K562 (cell line): ENCODE data around the gene LRMDA. TPM values are rescaled to one million over a fixed set of nuclear protein-coding genes. Genes with fewer than 3 reads are reported as not detected.

Experiments
- ATAC-seq: fragments of 200-7000 bp; cut with Tn5 transposase; 3 replicates; pipeline ENCODE4 v1.9.1; 2020; ENCODE audit warnings: moderate library complexity
- BruUV-seq: library from RNA; stranded (reverse); fragments of 400-500 nt; replicated peaks from 2 replicates; lab custom pipeline; 2021; lab: Mats Ljungman, UMichigan
- CTCF ChIA-PET: fragments of 300-600 bp; formaldehyde crosslinking; extraction: SDS; loops from one replicate; lab custom pipeline; 2021; ENCODE audit warnings: low intra/inter-chr PET ratio; lab: Yijun Ruan, JAX
- POLR2A ChIA-PET: fragments of 300-600, 350-650 bp; sonication (Branson Sonifier 250); formaldehyde crosslinking; extraction: SDS; loops from one replicate; lab custom pipeline; 2021; ENCODE audit warnings: antibody characterized with exemption, inconsistent platforms; lab: Yijun Ruan, JAX
- DNase-seq, 4 experiments: peaks; one replicate each; pipeline versions ENCODE4 v3.0.0 to v3.0.0-alpha.2; 2011 to 2018; ENCODE audit warnings: low spot score in 3 of 4, mixed read lengths in 3 of 4; ENCODE audit errors: extremely low read depth in 1 of 4
- FAIRE-seq: peaks from 2 replicates; lab custom pipeline; 2011; peaks lifted over from hg19 to GRCh38; lab: Jason Lieb, UNC
- H2AFZ ChIP-seq: 2 replicates; pipeline ENCODE4 v1.6.0; 2011; ENCODE audit warnings: low read depth, low read length, control low read depth, inconsistent platforms
- H3K27ac ChIP-seq: fragments of 200-600 bp; 3 replicates; pipeline ENCODE4 v1.8.0; 2011; ENCODE audit warnings: low read depth, mild to moderate bottlenecking, control low read depth, inconsistent platforms, low read length, moderate library complexity, mixed read lengths; ENCODE audit errors: extremely low read depth
- H3K27me3 ChIP-seq, 2 experiments: fragments of 300-600 bp in 1 of 2; 2 replicates in 1 of 2; 3 replicates in 1 of 2; pipeline versions ENCODE4 v1.6.0 to v1.8.0; 2011; ENCODE audit warnings: inconsistent platforms in 2 of 2, low read length in 2 of 2, mild to moderate bottlenecking in 1 of 2, mixed read lengths in 1 of 2, moderate library complexity in 1 of 2; ENCODE audit not compliant: control insufficient read depth in 2 of 2, insufficient read depth in 2 of 2
- H3K36me3 ChIP-seq: fragments of 300-600 bp; 3 replicates; pipeline ENCODE4 v1.8.0; 2011; ENCODE audit warnings: mild to moderate bottlenecking, low read length, inconsistent platforms; ENCODE audit not compliant: control insufficient read depth, insufficient read depth
- H3K4me1 ChIP-seq, 2 experiments: fragments of 200-600 bp in 1 of 2; replicated peaks in 1 of 2; 2 replicates in 1 of 2; 3 replicates in 1 of 2; pipeline versions ENCODE4 v1.5.1 to v1.8.0; 2011; ENCODE audit warnings: inconsistent platforms in 2 of 2, low read length in 2 of 2, mild to moderate bottlenecking in 1 of 2, mixed read lengths in 1 of 2, moderate library complexity in 1 of 2; ENCODE audit not compliant: control insufficient read depth in 2 of 2, insufficient read depth in 2 of 2
- H3K4me2 ChIP-seq: 2 replicates; pipeline ENCODE4 v1.6.1; 2011; ENCODE audit warnings: low read length, control low read depth, inconsistent platforms, mixed read lengths; ENCODE audit not compliant: insufficient read depth
- H3K4me3 ChIP-seq: fragments of 200-600 bp; sonication (generic), shearing (Covaris generic); 2 replicates; pipeline ENCODE4 v1.5.1; 2016; ENCODE audit warnings: control low read depth, inconsistent platforms
- H3K79me2 ChIP-seq: fragments of 200-600 bp; 3 replicates; pipeline ENCODE4 v1.8.0; 2011; ENCODE audit warnings: low read length, inconsistent platforms; ENCODE audit not compliant: control insufficient read depth, insufficient read depth
- H3K9ac ChIP-seq, 2 experiments: 2 replicates each; pipeline versions ENCODE4 v1.6.0 to v1.6.1; 2011; ENCODE audit warnings: low read depth in 2 of 2, low read length in 2 of 2, control low read depth in 1 of 2, inconsistent platforms in 1 of 2, mild to moderate bottlenecking in 1 of 2, mixed read lengths in 1 of 2; ENCODE audit not compliant: insufficient read depth in 1 of 2
- H3K9me1 ChIP-seq: one replicate; pipeline ENCODE4 v1.6.0; 2011; ENCODE audit warnings: inconsistent platforms, mild to moderate bottlenecking, low read length, moderate library complexity; ENCODE audit not compliant: control insufficient read depth, insufficient read depth
- H3K9me3 ChIP-seq: replicated peaks from 2 replicates; pipeline ENCODE4 v1.5.1; 2011; ENCODE audit warnings: low read depth, low read length, inconsistent platforms; ENCODE audit not compliant: control insufficient read depth, insufficient read depth
- H4K20me1 ChIP-seq: replicated peaks from 2 replicates; pipeline ENCODE4 v1.6.1; 2011; ENCODE audit warnings: low read length, inconsistent platforms, mixed read lengths; ENCODE audit not compliant: control insufficient read depth, insufficient read depth
- CBX2 ChIP-seq: fragments of 200-600 bp; sonication (generic); IDR thresholded peaks from one replicate; pipeline ENCODE4 v1.6.1; 2012; ENCODE audit warnings: mild to moderate bottlenecking, low read length, inconsistent platforms; ENCODE audit not compliant: insufficient read depth, poor library complexity, severe bottlenecking
- EZH2 ChIP-seq: IDR thresholded peaks from 2 replicates; pipeline ENCODE4 v1.6.1; 2012; ENCODE audit warnings: low read depth, mild to moderate bottlenecking, inconsistent platforms, low read length, borderline replicate concordance
- GABPB2 ChIP-seq: fragments of 250-450 bp; sonication (Bioruptor Pico); conservative IDR thresholded peaks from 2 replicates; pipeline ENCODE4 v1.5.1; 2021; ENCODE audit warnings: mild to moderate bottlenecking
- KAT8 ChIP-seq: fragments of 450-650 bp; IDR thresholded peaks from 2 replicates; pipeline ENCODE4 v1.6.1; 2016; ENCODE audit warnings: low read depth, mild to moderate bottlenecking
- MCM5 ChIP-seq: fragments of 450-650 bp; IDR thresholded peaks from 2 replicates; pipeline ENCODE4 v1.6.1; 2016; ENCODE audit warnings: low read depth
- NCOA2 ChIP-seq, 2 experiments: fragments of 450-650 bp; IDR thresholded peaks; 2 replicates each; pipeline ENCODE4 v1.6.1; 2018; ENCODE audit warnings: mild to moderate bottlenecking in 2 of 2, moderate library complexity in 1 of 2; ENCODE audit not compliant: partially characterized antibody in 2 of 2
- NFXL1 ChIP-seq: fragments of 450-650 bp; formaldehyde crosslinking; IDR thresholded peaks from 2 replicates; pipeline ENCODE4 v1.4.0; 2021; ENCODE audit warnings: mild to moderate bottlenecking
- SETDB1 ChIP-seq: IDR thresholded peaks from one replicate; pipeline ENCODE4 v1.6.1; 2012; ENCODE audit warnings: low read length, control low read depth, inconsistent platforms
- SIN3A ChIP-seq, 2 experiments: fragments of 150-350 bp in 1 of 2; IDR thresholded peaks; 2 replicates each; pipeline ENCODE4 v1.6.1; 2011 to 2016; ENCODE audit warnings: borderline replicate concordance in 2 of 2, low read depth in 2 of 2, low read length in 2 of 2, mild to moderate bottlenecking in 2 of 2, moderate library complexity in 2 of 2; ENCODE audit not compliant: control insufficient read depth in 1 of 2
- SMARCA5 ChIP-seq: fragments of 450-650 bp; IDR thresholded peaks from 2 replicates; pipeline ENCODE4 v1.6.1; 2016
- ZNF12 ChIP-seq: sonication (generic); formaldehyde crosslinking; IDR thresholded peaks from 2 replicates; pipeline ENCODE4 v1.4.0; 2020; ENCODE audit warnings: mild to moderate bottlenecking, missing genetic modification reagents
- ZNF224 ChIP-seq: sonication (generic); formaldehyde crosslinking; IDR thresholded peaks from 2 replicates; pipeline ENCODE4 v1.8.0; 2022; ENCODE audit warnings: mild to moderate bottlenecking, missing genetic modification reagents
- ZNF23 ChIP-seq: fragments of 250-450 bp; sonication (Bioruptor Pico); IDR thresholded peaks from 2 replicates; pipeline ENCODE4 v1.4.0; 2020; ENCODE audit warnings: mild to moderate bottlenecking
- ZNF232 ChIP-seq: sonication (generic); formaldehyde crosslinking; IDR thresholded peaks from 2 replicates; pipeline ENCODE4 v1.8.0; 2022; ENCODE audit warnings: mild to moderate bottlenecking, missing genetic modification reagents
- ZNF57 ChIP-seq: fragments of 450-650 bp; formaldehyde crosslinking; IDR thresholded peaks from 2 replicates; pipeline ENCODE4 v1.4.0; 2020; ENCODE audit warnings: mild to moderate bottlenecking, moderate library complexity
- WGBS: fragments of 100-300 bp; shearing (Covaris generic); methylation state at CpG from one replicate; pipeline ENCODE4 v1.1.6; 2016; ENCODE audit warnings: low coverage, mixed read lengths; ENCODE audit not compliant: insufficient coverage; ENCODE audit errors: missing lambda C conversion rate; 5-methylcytosine and 5-hydroxymethylcytosine counted together
- in situ Hi-C: fragments of 300-500 bp; cut with MboI; formaldehyde crosslinking; loops from 4 replicates; pipeline ENCODE4 v1.15.0; 2018; ENCODE audit warnings: inconsistent platforms, mixed read lengths
- intact Hi-C: fragments of 100-400 bp; cut with micrococcal nuclease; formaldehyde crosslinking; loops from 2 replicates; pipeline ENCODE4 v1.14.2; 2022
- polyA plus RNA-seq, 8 experiments: library from polyadenylated mRNA; depleted of rRNA in 4 of 8; stranded (reverse) in 5 of 8; unstranded in 3 of 8; fragments of >200 nt; fragmentation: Nextera tagmentation in 2 of 8; fragmentation: Illumina TruSeq in 1 of 8; extraction: Ambion mirVana in 2 of 8; extraction: Trizol in 1 of 8; gene quantifications; 2 replicates each; pipeline versions ENCODE4 v1.2.1 to v1.2.3, GENCODE V29; 2011 to 2014; ENCODE audit warnings: inconsistent platforms in 1 of 8, missing spikeins in 1 of 8
- total RNA-seq, 7 experiments: library from RNA; depleted of rRNA in 6 of 7; stranded (reverse); fragments of >200 nt in 6 of 7; fragmentation: Illumina TruSeq in 2 of 7; extraction: Trizol in 2 of 7; gene quantifications; 2 replicates each; pipeline versions ENCODE4 v1.2.1 to v1.2.3, GENCODE V29; 2011 to 2021; ENCODE audit warnings: low replicate concordance in 1 of 7
- TF ChIP-seq, protein P1 (sequence below): sonication (generic); formaldehyde crosslinking; IDR thresholded peaks from 2 replicates; pipeline ENCODE4 v1.8.0; 2023; ENCODE audit warnings: mild to moderate bottlenecking, missing genetic modification reagents
- TF ChIP-seq, protein P2 (sequence below): fragments of 250-450 bp; sonication (Bioruptor Pico); IDR thresholded peaks from 2 replicates; pipeline ENCODE4 v1.5.0; 2021
- TF ChIP-seq, protein P3 (sequence below): fragments of 450-650 bp; IDR thresholded peaks from 2 replicates; pipeline ENCODE4 v1.7.0; 2016; ENCODE audit warnings: borderline replicate concordance
- TF ChIP-seq, protein P4 (sequence below): fragments of 250-450 bp; sonication (Bioruptor Pico); IDR thresholded peaks from 2 replicates; pipeline ENCODE4 v1.8.0; 2021; ENCODE audit warnings: borderline replicate concordance, mild to moderate bottlenecking, moderate library complexity; ENCODE audit not compliant: poor library complexity, severe bottlenecking

Gene LRMDA
- total and polyA plus RNA-seq, 9 of the 15 experiments (the other 6 are each of a cell fraction or from before 2014, with no cell fraction given), result 0.25 TPM; not detected in 8

DNA sequence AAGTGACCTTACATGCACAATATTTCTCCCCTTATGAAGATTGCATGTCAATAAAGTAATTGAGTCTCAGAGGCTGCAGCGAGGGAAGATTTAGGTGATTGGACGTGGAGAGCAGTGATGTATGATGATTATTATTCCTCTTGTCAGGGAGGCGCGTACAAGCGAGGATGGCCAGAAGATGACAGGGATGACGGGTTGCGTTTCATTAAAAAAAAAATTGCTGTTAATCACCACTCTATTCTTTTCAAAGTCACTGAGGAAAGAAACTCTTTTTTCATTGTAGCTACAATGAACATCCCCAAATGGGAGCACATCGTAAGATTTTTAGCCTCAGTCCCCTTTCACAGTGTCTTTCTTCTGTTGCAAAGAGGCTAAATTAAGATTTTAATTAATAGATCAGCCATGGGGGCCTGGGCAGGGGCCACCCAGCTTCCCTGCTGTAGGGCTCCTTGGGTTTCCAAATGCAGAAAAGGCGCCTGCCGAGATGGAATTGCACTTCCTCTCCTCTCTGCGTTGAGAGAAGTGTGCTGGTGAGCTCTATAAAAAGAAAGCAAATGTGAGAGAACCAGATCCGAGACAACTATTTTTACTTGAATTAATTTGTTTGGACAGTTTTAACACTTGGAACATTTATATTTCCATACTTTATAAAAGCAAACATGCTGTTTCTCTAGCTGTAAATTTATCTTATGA is 998.1 kb downstream of the LRMDA start:
- no peak overlapping the region for H3K9ac ChIP-seq
- intact Hi-C loops (no loop called here), in situ Hi-C loops (no loop called here)
- BruUV-seq, result no TSS peak
- no peaks in the 10 kb centered on the region for H3K36me3 ChIP-seq
- no peak overlapping the region for H2AFZ ChIP-seq
- ChIA-PET POLR2A (no interaction called here), CTCF (interaction anchor here (0.7 kb wide), 1 partner anchor 497 kb away, joined by 4 read pairs; no protein-coding TSS in a partner anchor)
- no peak overlapping the region for H3K27ac ChIP-seq
- WGBS, result under 1% methylated on average over 12 of the region's 12 CpGs
- no peaks in the 10 kb centered on the region for H3K9me3 ChIP-seq
- DNase-seq (no peak), FAIRE-seq (no peak), ATAC-seq (no peak)
- H3K79me2 ChIP-seq, result no peaks in the 10 kb centered on the region
- H3K4me3 ChIP-seq, result no peak overlapping the region
- H3K27me3 ChIP-seq, result no peaks in the 10 kb centered on the region
- no peak overlapping the region for H3K4me2 ChIP-seq
- H3K9me1 ChIP-seq, result no peaks in the 10 kb centered on the region
- no peaks in the 10 kb centered on the region for H3K4me1 ChIP-seq
- no peaks in the 10 kb centered on the region for H4K20me1 ChIP-seq
- TF ChIP-seq SETDB1 (no peak), ZNF232 (CRISPR knock-in tag) (no peak), ZNF224 (CRISPR knock-in tag) (no peak), KAT8 (no peak), NCOA2 (IDR thresholded peaks at IDR 0.05; ENCODE audit: partially characterized antibody in 2 of 2) (no peak), MCM5 (no peak), GABPB2 (CRISPR knock-in tag) (no peak), EZH2 (no peak), SMARCA5 (no peak), ZNF23 (no peak), ZNF57 (CRISPR knock-in tag) (no peak), SIN3A (IDR thresholded peaks at IDR 0.05; ENCODE audit: borderline replicate concordance in 2 of 2, control insufficient read depth in 1 of 2, low read depth in 2 of 2, low read length in 2 of 2) (no peak), CBX2 (no peak), NFXL1 (CRISPR knock-in tag) (no peak), ZNF12 (CRISPR knock-in tag) (no peak)
- TF ChIP-seq, protein P1, sequence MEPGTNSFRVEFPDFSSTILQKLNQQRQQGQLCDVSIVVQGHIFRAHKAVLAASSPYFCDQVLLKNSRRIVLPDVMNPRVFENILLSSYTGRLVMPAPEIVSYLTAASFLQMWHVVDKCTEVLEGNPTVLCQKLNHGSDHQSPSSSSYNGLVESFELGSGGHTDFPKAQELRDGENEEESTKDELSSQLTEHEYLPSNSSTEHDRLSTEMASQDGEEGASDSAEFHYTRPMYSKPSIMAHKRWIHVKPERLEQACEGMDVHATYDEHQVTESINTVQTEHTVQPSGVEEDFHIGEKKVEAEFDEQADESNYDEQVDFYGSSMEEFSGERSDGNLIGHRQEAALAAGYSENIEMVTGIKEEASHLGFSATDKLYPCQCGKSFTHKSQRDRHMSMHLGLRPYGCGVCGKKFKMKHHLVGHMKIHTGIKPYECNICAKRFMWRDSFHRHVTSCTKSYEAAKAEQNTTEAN, result no peak
- TF ChIP-seq, protein P2, sequence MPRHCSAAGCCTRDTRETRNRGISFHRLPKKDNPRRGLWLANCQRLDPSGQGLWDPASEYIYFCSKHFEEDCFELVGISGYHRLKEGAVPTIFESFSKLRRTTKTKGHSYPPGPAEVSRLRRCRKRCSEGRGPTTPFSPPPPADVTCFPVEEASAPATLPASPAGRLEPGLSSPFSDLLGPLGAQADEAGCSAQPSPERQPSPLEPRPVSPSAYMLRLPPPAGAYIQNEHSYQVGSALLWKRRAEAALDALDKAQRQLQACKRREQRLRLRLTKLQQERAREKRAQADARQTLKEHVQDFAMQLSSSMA (CRISPR knock-in tag), result no peak
- TF ChIP-seq, protein P3, sequence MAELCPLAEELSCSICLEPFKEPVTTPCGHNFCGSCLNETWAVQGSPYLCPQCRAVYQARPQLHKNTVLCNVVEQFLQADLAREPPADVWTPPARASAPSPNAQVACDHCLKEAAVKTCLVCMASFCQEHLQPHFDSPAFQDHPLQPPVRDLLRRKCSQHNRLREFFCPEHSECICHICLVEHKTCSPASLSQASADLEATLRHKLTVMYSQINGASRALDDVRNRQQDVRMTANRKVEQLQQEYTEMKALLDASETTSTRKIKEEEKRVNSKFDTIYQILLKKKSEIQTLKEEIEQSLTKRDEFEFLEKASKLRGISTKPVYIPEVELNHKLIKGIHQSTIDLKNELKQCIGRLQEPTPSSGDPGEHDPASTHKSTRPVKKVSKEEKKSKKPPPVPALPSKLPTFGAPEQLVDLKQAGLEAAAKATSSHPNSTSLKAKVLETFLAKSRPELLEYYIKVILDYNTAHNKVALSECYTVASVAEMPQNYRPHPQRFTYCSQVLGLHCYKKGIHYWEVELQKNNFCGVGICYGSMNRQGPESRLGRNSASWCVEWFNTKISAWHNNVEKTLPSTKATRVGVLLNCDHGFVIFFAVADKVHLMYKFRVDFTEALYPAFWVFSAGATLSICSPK, result no peak
- TF ChIP-seq, protein P4, sequence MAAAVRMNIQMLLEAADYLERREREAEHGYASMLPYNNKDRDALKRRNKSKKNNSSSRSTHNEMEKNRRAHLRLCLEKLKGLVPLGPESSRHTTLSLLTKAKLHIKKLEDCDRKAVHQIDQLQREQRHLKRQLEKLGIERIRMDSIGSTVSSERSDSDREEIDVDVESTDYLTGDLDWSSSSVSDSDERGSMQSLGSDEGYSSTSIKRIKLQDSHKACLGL (CRISPR knock-in tag), result no peak
